GM18499 (cell line): ENCODE results near the gene ARHGAP40.

ENCODE experiments used
- ATAC-seq: cut with Tn5 transposase; IDR thresholded peaks from one replicate; pipeline ENCODE4 v1.9.1; 2021; ENCODE audit warnings: moderate number of reproducible peaks; ENCODE audit not compliant: insufficient read depth, unreplicated experiment

The ARHGAP40 gene

DNA sequence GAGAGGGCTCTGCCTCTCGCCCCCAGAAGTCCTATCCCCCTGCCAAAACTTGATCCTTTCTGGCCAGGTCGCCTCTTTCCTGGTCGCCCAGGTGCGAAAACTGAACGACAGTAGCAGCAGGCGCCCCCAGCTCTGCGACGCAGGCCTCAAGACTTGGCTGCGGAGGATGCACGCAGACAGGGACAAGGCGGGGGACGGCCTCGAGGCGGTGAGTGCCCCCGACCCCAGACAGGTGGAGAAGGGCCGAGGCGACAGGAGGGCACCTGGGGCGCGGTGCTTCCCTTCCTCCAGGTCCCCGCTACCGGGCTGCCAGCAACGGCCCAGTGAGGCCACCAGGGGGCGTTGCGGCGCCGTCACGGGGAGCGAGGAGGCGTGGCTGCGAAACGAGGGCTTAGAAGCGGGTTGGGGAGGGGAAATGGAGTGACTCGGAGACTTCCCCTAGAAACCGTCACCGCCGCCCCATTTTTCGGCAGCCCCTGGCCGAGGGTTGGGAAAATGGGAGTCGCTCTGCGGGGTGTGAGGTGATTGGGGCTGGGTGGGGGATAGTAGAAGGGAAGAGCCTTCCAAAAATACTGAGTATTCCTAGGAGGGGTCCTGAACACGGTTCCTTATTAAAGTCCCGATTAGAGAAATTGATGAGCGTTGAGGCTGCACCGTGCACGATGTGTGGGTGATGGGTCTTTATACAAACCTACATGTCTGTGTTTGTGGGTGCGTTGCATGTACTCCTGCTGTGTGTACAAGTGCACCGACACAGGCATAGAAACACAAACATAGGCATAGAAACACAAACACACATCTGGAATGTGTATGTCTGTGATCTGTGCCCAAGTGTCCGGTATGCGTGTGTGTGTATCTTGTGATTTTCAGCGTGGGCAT, 44.6 kb downstream of the ARHGAP40 start:
- ATAC-seq: no peak

DNA sequence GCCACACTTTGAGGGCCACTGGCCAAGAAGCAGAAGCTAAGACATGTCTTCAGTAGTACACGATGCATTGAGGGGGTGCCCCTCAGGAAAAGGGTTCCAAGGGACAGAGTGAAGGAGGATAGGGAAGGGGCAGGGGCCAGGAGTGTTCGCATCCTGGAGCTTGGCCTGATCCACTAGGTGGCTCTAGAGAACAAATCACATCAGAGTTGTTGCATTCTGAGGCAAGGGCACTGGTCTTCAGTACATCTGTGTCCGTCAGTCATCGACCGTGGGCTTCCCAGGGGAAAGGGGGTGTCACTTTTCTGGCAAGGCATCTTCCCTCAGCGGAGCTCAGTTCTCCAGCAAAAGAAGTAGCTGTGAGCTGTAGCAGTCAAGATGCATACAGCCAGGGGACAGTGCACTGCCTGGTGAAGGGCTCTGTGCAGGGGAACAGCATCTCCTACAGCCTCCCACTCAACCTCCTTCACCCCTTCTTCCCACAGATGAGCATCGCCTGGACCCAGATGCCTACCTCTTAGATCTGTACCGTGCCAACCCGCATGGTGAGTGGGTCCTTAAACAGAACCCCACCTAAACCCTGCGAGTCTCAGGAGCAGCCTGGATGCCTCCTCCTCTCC, 47.8 kb downstream of the ARHGAP40 start:
- no peak for ATAC-seq

DNA sequence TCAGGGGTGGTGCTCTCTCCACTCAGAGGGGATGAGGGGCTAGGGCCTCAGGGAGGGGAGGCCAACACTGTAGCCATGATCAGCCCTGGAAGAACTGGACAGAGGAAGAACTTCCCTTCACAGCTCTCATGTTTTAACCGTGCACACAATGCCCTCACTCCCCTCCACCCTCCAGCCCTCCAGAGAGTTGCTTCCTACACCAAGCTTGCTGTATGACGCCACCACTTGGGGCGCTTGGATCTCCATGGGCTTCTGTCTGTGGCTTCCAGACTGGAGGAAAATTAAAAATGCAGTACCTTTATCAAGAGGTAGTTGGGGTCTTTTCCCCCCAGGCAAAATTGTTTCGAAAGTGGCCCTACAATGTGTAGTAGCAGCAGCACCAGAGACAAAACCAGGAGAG, 48.4 kb downstream of the ARHGAP40 start:
- ATAC-seq: no peak

DNA sequence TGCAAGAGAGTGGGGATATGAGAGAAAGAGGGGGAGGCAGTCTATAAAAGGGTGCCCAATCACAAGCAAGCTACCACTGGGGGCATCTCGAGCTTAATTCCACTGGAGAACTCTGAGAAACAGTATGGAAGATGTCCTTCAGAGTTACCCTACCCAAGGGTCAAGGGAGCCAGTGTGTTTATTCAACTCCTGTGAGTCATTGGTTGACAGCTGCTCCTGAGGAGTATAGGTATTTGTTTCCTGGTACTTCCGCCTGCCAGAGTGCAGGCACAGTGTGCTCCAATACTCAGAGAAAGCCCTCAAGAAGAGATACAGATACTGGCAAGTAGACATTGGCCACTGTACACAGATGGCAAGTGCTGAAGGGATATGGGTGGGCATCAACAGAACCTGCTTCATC, 49.5 kb downstream of the ARHGAP40 start:
- no peak for ATAC-seq

DNA sequence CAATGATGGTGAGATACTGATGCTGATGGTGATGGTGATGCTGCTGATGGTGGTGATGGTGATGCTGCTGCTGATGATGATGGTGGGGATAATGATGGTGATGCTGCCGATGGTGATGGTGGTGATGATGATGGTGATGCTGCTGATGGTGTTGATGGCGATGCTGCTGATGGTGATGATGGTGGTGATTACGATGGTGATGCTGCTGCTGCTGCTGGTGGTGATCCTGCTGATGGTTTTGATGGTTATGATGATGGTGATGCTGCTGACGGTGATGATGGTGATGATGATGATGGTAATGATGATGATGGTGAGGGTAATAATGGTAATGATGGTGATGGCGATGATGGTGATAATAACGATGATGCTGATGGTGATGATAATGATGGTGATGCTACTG, 50.0 kb downstream of the ARHGAP40 start:
- no peak for ATAC-seq

GRCh38 chr20:38652995-38653394, 51.4 kb downstream of the ARHGAP40 start:
- ATAC-seq: no peak

DNA sequence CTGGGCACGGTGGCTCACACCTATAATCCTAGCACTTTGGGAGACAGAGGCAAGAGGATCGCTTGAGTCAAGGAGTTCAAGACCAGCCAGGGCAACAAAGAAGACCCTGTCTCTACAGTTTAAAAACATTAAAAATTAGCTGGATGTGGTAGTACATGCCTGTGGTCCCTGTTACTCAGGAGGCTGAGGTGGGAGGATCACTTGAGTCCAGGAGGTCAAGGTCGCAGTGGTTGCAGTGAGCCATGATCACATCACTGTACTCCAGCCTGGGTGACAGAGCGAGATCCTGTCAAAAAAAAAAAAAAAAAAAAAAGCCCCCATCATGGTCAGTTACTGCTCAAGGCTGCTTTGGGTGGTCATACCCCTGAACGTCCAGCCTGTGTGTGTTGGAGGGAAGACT, 55.8 kb downstream of the ARHGAP40 start:
- ATAC-seq: no peak

DNA sequence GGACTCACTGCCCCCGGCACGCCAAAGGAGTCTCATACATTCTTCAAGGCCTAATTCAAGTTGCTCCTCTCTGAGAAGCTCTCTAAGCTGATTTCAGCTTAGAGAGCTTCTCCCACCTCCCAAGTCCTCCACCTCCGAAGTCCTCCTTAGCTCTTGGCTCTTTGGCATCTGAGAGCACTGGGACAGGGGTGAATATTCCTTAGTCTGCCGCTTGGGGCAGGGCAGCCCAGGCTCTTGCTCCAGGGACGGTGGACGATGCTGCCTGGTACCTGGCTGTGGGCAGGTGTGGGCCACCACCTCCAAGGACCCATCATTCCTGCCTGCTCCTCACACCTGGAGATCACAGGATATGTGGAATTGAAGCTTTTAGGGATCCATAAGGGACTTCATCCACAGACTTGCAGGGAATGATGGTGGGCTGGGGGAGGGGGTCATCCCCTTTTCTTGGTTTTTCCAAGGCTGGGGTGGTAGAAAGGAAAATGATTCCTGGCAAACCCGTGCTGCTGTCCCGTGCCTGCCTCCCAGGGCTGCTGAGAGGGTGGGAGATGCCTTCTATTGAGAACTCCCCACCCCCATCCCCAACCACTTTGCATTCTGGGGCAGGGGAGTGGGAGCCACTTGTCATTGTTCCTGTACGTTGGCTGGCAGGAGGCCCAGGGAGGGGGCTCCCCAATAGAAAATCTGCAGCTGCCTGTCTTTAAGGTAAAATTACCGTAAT, 57.4 kb downstream of the ARHGAP40 start:
- no peak for ATAC-seq

GRCh38 chr20:38659597-38659880, 57.9 kb downstream of the ARHGAP40 start:
- no peak for ATAC-seq

GRCh38 chr20:38660429-38660828, 58.8 kb downstream of the ARHGAP40 start:
- ATAC-seq: no peak

DNA sequence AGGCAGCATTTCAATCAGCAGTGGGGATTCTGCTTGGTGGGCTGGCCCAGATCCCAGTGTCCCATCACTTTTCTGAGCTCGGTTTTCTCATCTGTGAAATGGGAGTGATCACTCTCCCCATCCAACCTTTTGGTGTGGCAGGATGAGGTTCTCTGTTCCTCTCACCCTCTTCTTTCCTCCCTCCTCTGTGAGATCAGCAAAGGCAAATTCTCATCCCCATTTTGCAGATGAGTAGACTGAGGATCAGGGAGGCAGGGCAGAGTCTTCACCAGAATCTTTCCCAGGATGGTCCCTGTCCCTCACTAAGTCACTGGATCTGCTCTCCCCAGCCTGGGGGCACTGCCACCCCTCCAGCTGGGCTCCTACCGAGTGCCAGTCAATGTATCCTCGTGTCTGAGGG, 62.1 kb downstream of the ARHGAP40 start:
- ATAC-seq: no peak

DNA sequence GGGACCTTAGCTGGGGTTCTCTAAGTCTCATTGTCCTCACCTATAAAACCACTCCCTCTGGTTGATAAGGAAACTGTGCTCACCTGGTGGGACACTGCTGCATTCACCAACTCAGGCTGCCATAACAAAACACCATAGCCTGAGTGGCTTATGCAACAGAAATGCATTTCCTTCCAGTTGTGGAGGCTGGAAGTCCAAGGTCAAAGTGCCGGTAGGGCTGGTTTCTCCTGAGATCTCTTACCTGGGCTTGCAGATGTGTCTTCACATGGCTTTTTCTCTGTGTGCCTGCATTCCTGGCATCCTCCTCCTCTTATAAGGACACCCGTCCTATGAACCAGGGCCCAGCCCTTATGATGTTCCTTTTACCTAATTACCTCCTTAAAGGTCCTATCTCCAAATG, 62.7 kb downstream of the ARHGAP40 start:
- no peak for ATAC-seq

GRCh38 chr20:38665094-38665493, 63.5 kb downstream of the ARHGAP40 start:
- no peak for ATAC-seq

DNA sequence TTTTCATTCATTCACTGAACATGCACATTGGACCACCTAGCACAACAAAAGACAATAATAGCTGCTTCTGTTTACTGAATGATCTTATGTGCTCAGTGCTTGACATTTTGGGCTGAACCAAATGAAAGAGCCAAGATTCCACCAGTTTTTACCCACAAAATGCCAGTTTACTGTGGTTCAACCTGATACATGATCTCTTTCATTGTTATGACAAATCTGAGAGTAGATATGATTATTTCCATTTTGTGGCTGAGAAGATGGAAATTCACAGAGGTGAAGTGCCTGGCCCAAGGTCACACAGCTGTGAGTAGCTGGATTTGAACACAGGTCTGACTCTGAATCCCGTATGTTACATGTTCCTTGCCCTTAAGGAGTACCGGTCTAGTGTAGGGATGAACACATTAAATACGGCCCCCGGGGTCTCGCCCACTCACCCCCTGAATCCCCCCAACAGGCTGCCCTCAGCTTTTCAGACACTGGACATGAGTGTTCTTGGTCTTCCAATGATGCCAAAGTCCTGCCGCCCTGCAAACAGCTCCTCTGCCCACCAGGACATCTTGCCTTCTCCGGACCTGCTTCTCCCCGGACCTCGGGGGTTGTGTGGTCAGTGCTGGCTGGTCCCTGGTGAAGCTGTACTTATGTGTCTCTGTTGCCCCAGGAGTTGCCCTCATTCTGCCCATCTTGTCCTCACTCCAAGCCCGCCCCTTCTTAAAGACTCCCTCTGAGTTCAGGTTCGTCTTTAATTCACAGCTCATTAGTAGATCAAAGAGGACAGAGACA, 64.1 kb downstream of the ARHGAP40 start:
- no peak for ATAC-seq

GRCh38 chr20:38667417-38667956, 65.9 kb downstream of the ARHGAP40 start:
- ATAC-seq: no peak

- no peak for ATAC-seq
Measured at GRCh38 chr20:38669688-38670087, 68.1 kb downstream of the ARHGAP40 start.

- no peak for ATAC-seq
Measured at GRCh38 chr20:38670786-38671185, 69.2 kb downstream of the ARHGAP40 start.

- no peak for ATAC-seq
Measured at GRCh38 chr20:38671186-38671585, 69.6 kb downstream of the ARHGAP40 start.

- no peak for ATAC-seq
Measured at GRCh38 chr20:38671701-38672292, 70.2 kb downstream of the ARHGAP40 start.

GRCh38 chr20:38672504-38672903, 70.9 kb downstream of the ARHGAP40 start:
- ATAC-seq: no peak
